ENCODE results near the gene NYAP1.

DNA sequence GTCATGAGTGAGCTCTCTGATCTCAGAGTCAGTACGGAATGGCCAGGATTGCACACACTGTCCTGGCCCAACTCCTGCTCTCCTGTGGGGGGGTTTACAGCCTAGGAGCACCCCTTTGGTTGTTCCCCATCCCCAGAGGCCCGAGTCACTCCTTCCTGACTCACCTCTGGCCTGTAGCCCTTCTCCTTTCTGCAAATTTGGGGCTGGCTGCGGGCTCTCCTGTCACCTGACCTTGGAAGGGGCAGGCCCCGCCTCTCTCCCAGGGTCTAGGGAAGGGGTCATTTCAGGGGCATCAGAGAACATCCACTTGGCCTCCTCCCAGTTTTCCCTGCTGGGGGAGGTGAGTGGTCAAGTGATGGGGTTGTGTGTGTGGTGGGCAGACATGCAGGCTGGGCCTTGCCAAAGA lies 1.7 kb downstream of the NYAP1 start:
- TF ChIP-seq, protein P1, sequence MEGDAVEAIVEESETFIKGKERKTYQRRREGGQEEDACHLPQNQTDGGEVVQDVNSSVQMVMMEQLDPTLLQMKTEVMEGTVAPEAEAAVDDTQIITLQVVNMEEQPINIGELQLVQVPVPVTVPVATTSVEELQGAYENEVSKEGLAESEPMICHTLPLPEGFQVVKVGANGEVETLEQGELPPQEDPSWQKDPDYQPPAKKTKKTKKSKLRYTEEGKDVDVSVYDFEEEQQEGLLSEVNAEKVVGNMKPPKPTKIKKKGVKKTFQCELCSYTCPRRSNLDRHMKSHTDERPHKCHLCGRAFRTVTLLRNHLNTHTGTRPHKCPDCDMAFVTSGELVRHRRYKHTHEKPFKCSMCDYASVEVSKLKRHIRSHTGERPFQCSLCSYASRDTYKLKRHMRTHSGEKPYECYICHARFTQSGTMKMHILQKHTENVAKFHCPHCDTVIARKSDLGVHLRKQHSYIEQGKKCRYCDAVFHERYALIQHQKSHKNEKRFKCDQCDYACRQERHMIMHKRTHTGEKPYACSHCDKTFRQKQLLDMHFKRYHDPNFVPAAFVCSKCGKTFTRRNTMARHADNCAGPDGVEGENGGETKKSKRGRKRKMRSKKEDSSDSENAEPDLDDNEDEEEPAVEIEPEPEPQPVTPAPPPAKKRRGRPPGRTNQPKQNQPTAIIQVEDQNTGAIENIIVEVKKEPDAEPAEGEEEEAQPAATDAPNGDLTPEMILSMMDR (IDR thresholded peaks at IDR 0.05; ENCODE audit: insufficient read depth, low read length, poor library complexity, severe bottlenecking), result no peak
- TF ChIP-seq EZH2phosphoT487 (conservative IDR thresholded peaks at IDR 0.05; ENCODE audit: low read length), result no peak

All from SU-DHL-6 (cell line).